HepG2 (cell line): Measurements from ENCODE around the gene ADD2. TPM values are rescaled to one million over a fixed set of nuclear protein-coding genes. Genes with fewer than 3 reads are reported as not detected.
A peak's percentile ranks its signal among the peaks of the same experiment; 100 is the strongest.

Source experiments
- ATAC-seq: fragments of 200-7000 bp; cut with Tn5 transposase; 3 replicates; pipeline ENCODE4 v1.9.1; 2020; ENCODE audit warnings: mild to moderate bottlenecking, moderate library complexity
- BruUV-seq: library from RNA; stranded (reverse); fragments of 400-500 nt; replicated peaks from 2 replicates; lab custom pipeline; 2021; lab: Mats Ljungman, UMichigan
- CTCF ChIA-PET: fragments of 300-600 bp; formaldehyde crosslinking; extraction: SDS; loops from one replicate; lab custom pipeline; 2021; ENCODE audit warnings: low total read pairs, inconsistent platforms, low intra/inter-chr PET ratio; lab: Yijun Ruan, JAX
- POLR2A ChIA-PET: fragments of 350-600 bp; sonication (Branson Sonifier 250); formaldehyde crosslinking; loops from one replicate; lab custom pipeline; 2020; ENCODE audit warnings: antibody characterized with exemption, inconsistent platforms; lab: Yijun Ruan, JAX
- DNase-seq: peaks from one replicate; pipeline ENCODE4 v3.0.0-alpha.2; 2015; ENCODE audit warnings: low spot score
- FAIRE-seq: peaks from 3 replicates; lab custom pipeline; 2011; peaks lifted over from hg19 to GRCh38; lab: Jason Lieb, UNC
- H2AFZ ChIP-seq: one replicate; pipeline ENCODE4 v1.6.1; 2011; ENCODE audit warnings: low read length, inconsistent platforms
- H3K27ac ChIP-seq: fragments of 300-600 bp; 3 replicates; pipeline ENCODE4 v1.8.0; 2011; ENCODE audit warnings: mixed run types, mild to moderate bottlenecking, mixed read lengths, low read length, inconsistent platforms; ENCODE audit not compliant: insufficient read depth; ENCODE audit errors: extremely low read length
- H3K27me3 ChIP-seq, 2 experiments: fragments of 200-600 bp in 1 of 2; 2 replicates in 1 of 2; 3 replicates in 1 of 2; pipeline versions ENCODE4 v1.6.0 to v1.8.0; 2011; ENCODE audit warnings: low read length in 2 of 2, mild to moderate bottlenecking in 2 of 2, moderate library complexity in 2 of 2, inconsistent platforms in 1 of 2; ENCODE audit not compliant: insufficient read depth in 2 of 2, control insufficient read depth in 1 of 2
- H3K36me3 ChIP-seq, 2 experiments: fragments of 200-600 bp in 1 of 2; replicated peaks in 1 of 2; 2 replicates in 1 of 2; 3 replicates in 1 of 2; pipeline versions ENCODE4 v1.5.1 to v1.8.0; 2011; ENCODE audit warnings: low read length in 2 of 2, inconsistent platforms in 1 of 2; ENCODE audit not compliant: insufficient read depth in 2 of 2, control insufficient read depth in 1 of 2
- H3K4me1 ChIP-seq: 2 replicates; pipeline ENCODE4 v1.5.1; 2012; ENCODE audit warnings: low read length, inconsistent platforms; ENCODE audit not compliant: insufficient read depth
- H3K4me2 ChIP-seq: 2 replicates; pipeline ENCODE4 v1.6.0; 2011; ENCODE audit warnings: low read depth, low read length, inconsistent platforms
- H3K4me3 ChIP-seq, 3 experiments: fragments of 200-600 bp in 1 of 3; sonication (generic), shearing (Covaris generic) in 1 of 3; replicated peaks in 1 of 3; 2 replicates each; pipeline ENCODE4 v1.5.1; 2011 to 2016; ENCODE audit warnings: low read length in 3 of 3, inconsistent platforms in 2 of 3, low read depth in 2 of 3, mild to moderate bottlenecking in 2 of 3, control low read depth in 1 of 3, mixed read lengths in 1 of 3; ENCODE audit not compliant: insufficient read depth in 1 of 3
- H3K79me2 ChIP-seq: one replicate; pipeline ENCODE4 v1.6.1; 2011; ENCODE audit warnings: low read length, inconsistent platforms; ENCODE audit not compliant: insufficient read depth
- H3K9ac ChIP-seq: 2 replicates; pipeline ENCODE4 v1.6.0; 2011; ENCODE audit warnings: mild to moderate bottlenecking, low read depth, low read length, inconsistent platforms; ENCODE audit not compliant: insufficient read depth
- H3K9me3 ChIP-seq: 2 replicates; pipeline ENCODE4 v1.5.1; 2012; ENCODE audit warnings: mild to moderate bottlenecking, low read length
- H4K20me1 ChIP-seq: 2 replicates; pipeline ENCODE4 v1.6.0; 2011; ENCODE audit warnings: inconsistent platforms, mild to moderate bottlenecking, low read length, moderate library complexity; ENCODE audit not compliant: insufficient read depth
- HDAC6 ChIP-seq: fragments of 200-600 bp; sonication (generic); IDR thresholded peaks from 2 replicates; pipeline ENCODE4 v1.7.0; 2017; ENCODE audit warnings: mild to moderate bottlenecking, antibody characterized with exemption, low read length, low read depth
- HNF4G ChIP-seq, 2 experiments: sonication (generic) in 1 of 2; formaldehyde crosslinking in 1 of 2; IDR thresholded peaks; 2 replicates each; pipeline versions ENCODE4 v1.4.0 to v1.6.1; 2011 to 2020; ENCODE audit warnings: borderline replicate concordance in 2 of 2, low read depth in 2 of 2, mild to moderate bottlenecking in 2 of 2, low read length in 1 of 2, missing genetic modification reagents in 1 of 2, moderate library complexity in 1 of 2
- MAFF ChIP-seq: IDR thresholded peaks from 2 replicates; pipeline ENCODE4 v1.6.1; 2011; ENCODE audit warnings: low read depth, low read length, improper control_type of control experiment
- MAFK ChIP-seq, 2 experiments: IDR thresholded peaks in 1 of 2; conservative IDR thresholded peaks in 1 of 2; 2 replicates each; pipeline ENCODE4 v1.6.1; 2011; ENCODE audit warnings: improper control_type of control experiment in 2 of 2, low read length in 2 of 2
- NPAS2 ChIP-seq: sonication (generic); formaldehyde crosslinking; IDR thresholded peaks from 2 replicates; pipeline ENCODE4 v1.8.0; 2022; ENCODE audit warnings: mild to moderate bottlenecking, missing genetic modification reagents, borderline replicate concordance
- SP5 ChIP-seq: IDR thresholded peaks from 2 replicates; pipeline ENCODE4 v1.6.1; 2016; ENCODE audit warnings: low read depth, borderline replicate concordance
- SRSF4 ChIP-seq: fragments of 200-400 bp; formaldehyde crosslinking; IDR thresholded peaks from one replicate; pipeline ENCODE4 v1.6.1; 2018; ENCODE audit warnings: mild to moderate bottlenecking, low read depth, low read length, moderate library complexity; ENCODE audit not compliant: poor library complexity, severe bottlenecking
- ZBTB37 ChIP-seq: sonication (generic); formaldehyde crosslinking; IDR thresholded peaks from 2 replicates; pipeline ENCODE4 v1.4.0; 2020; ENCODE audit warnings: mild to moderate bottlenecking, missing genetic modification reagents
- ZNF484 ChIP-seq: sonication (generic); formaldehyde crosslinking; IDR thresholded peaks from 2 replicates; pipeline ENCODE4 v1.5.1; 2020; ENCODE audit warnings: mild to moderate bottlenecking, low read depth, missing genetic modification reagents, borderline replicate concordance
- ZNF556 ChIP-seq: sonication (generic); formaldehyde crosslinking; IDR thresholded peaks from 2 replicates; pipeline ENCODE4 v1.4.0; 2020; ENCODE audit warnings: mild to moderate bottlenecking, missing genetic modification reagents, borderline replicate concordance
- ZNF557 ChIP-seq: sonication (generic); formaldehyde crosslinking; IDR thresholded peaks from 2 replicates; pipeline ENCODE4 v1.4.0; 2020; ENCODE audit warnings: missing genetic modification reagents
- ZNF562 ChIP-seq: sonication (generic); formaldehyde crosslinking; IDR thresholded peaks from 2 replicates; pipeline ENCODE4 v1.8.0; 2022; ENCODE audit warnings: missing genetic modification reagents, borderline replicate concordance
- ZNF570 ChIP-seq: sonication (generic); formaldehyde crosslinking; IDR thresholded peaks from 2 replicates; pipeline ENCODE4 v1.4.0; 2020; ENCODE audit warnings: mild to moderate bottlenecking, missing genetic modification reagents, borderline replicate concordance
- ZNF670 ChIP-seq: sonication (generic); formaldehyde crosslinking; IDR thresholded peaks from 2 replicates; pipeline ENCODE4 v1.8.0; 2022; ENCODE audit warnings: mild to moderate bottlenecking, missing genetic modification reagents, borderline replicate concordance
- WGBS: methylation state at CpG from one replicate; pipeline ENCODE4 v1.1.6; 2017; ENCODE audit warnings: low lambda C conversion rate; 5-methylcytosine and 5-hydroxymethylcytosine counted together
- in situ Hi-C: cut with HindIII; loops from 2 replicates; pipeline ENCODE4 v1.10.0; 2017; ENCODE audit warnings: low pct_unique_long_range_greater_than_20kb; ENCODE audit not compliant: extremely low pct_ligation_motif_present
- intact Hi-C: fragments of 100-400 bp; cut with micrococcal nuclease; formaldehyde crosslinking; loops from one replicate; pipeline ENCODE4 v1.10.0; 2022; ENCODE audit not compliant: unreplicated experiment
- polyA plus RNA-seq, 8 experiments: library from polyadenylated mRNA; depleted of rRNA in 3 of 8; stranded (reverse) in 7 of 8; unstranded in 1 of 8; fragments of >200 nt; fragmentation: Illumina TruSeq in 4 of 8; extraction: Trizol in 4 of 8; gene quantifications; 2 replicates each; pipeline versions ENCODE4 v1.2.1 to v1.2.3, GENCODE V29; 2011 to 2016; ENCODE audit warnings: low read depth in 4 of 8, missing spikeins in 1 of 8, mixed read lengths in 1 of 8; ENCODE audit not compliant: insufficient read depth in 1 of 8
- total RNA-seq, 5 experiments: library from RNA; depleted of rRNA; stranded (reverse); fragments of >200 nt; fragmentation: Illumina TruSeq; extraction: Trizol; gene quantifications; 2 replicates each; pipeline ENCODE4 v1.2.3, GENCODE V29; 2016; ENCODE audit warnings: low read depth in 1 of 5
- TF ChIP-seq, protein P1 (sequence below): sonication (generic); formaldehyde crosslinking; IDR thresholded peaks from 2 replicates; pipeline ENCODE4 v1.4.0; 2020; ENCODE audit warnings: mild to moderate bottlenecking, low read depth, missing genetic modification reagents
- TF ChIP-seq, protein P2 (sequence below): sonication (generic); formaldehyde crosslinking; conservative IDR thresholded peaks from 2 replicates; pipeline ENCODE4 v1.4.0; 2020; ENCODE audit warnings: missing genetic modification reagents
- TF ChIP-seq, protein P3 (sequence below): IDR thresholded peaks from 2 replicates; pipeline ENCODE4 v1.6.1; 2012; ENCODE audit warnings: inconsistent platforms

ADD2 gene
- total and polyA plus RNA-seq, 2 of the 13 experiments (the other 11 are each of a cell fraction or from before 2014, with no cell fraction given) = 0.05 to 0.13 TPM

DNA sequence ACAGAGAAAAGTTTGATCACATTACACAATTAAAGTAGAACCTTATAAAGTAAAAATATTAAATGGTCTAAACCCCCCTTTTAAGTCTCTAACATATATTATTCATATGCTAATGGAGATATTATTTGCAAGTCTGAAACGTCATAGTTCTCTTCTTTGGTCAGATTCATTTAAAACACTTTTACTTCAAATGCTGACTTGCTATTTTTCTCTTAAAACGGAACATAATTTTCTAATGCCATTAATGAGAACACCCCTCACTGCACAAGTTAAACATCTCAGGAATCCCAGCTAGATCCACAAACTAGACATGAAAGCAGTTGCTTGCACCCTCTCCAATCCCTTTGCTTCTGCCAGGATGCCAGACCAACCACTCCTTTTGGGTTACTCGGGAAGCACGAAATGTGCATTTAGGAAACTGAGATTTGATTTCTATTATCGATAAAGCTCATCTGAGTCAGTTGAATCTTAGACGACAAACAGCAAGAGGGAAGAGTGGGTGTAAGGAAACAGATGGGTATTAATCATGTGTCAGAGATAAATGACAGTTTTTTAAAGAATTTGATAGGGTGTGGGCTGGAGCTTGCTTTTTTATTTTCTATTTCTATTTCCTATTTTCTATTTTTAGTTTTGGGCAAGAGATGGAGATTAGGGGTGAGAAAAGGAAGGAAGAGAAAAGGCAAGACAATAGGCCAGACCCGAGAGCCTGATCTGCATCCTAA lies 1.5 kb downstream of the ADD2 start:
- WGBS = 4% methylated on average over 7 of the region's 7 CpGs
- CTCF ChIA-PET = no interaction called here
- no peak overlapping the region for H3K4me3 ChIP-seq

DNA sequence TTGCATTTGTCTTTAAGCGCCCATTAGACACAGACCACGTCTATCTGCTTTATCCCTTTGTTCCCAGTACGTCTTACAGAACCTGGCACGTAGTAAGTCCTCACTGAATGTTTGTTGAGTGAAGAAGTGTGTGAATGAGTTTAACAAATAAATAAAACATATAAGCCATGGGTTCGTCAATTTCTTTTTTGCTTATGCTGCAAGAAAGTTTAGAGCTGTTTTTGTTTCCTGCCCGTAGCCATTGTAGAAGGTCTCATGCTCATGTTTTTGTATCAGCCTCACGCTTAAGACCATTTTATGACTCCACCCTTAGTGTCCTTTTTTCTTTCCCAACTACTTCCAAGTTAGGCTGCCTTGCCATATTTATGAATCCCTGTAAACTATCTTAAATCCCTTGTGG lies 2.5 kb downstream of the ADD2 start:
- in situ Hi-C loops = no loop called here
- FAIRE-seq (no peak), ATAC-seq (no peak), DNase-seq (no peak)
- no peaks in the 10 kb centered on the region for H3K79me2 ChIP-seq
- H3K9me3 ChIP-seq = no peaks in the 10 kb centered on the region
- no TSS peak for BruUV-seq
- peaks cover 2 to 53% of the 10 kb centered on the region in 2 experiments for H3K27me3 ChIP-seq
- H2AFZ ChIP-seq = no peak overlapping the region
- 24% methylated on average over 7 of the region's 7 CpGs for WGBS
- no peak overlapping the region for H3K27ac ChIP-seq
- no peak overlapping the region for H3K9ac ChIP-seq
- H3K4me1 ChIP-seq = no peaks in the 10 kb centered on the region
- H3K4me3 ChIP-seq = no peak overlapping the region
- POLR2A ChIA-PET = no interaction called here
- intact Hi-C loops = no loop called here
- H4K20me1 ChIP-seq = no peaks in the 10 kb centered on the region
- no peak overlapping the region for H3K4me2 ChIP-seq
- H3K36me3 ChIP-seq = no peaks in the 10 kb centered on the region
- CTCF ChIA-PET = no interaction called here
- TF ChIP-seq ZNF562 (CRISPR knock-in tag) = no peak
- TF ChIP-seq ZNF670 = no peak
- no peak for TF ChIP-seq ZNF557 (CRISPR knock-in tag)
- no peak for TF ChIP-seq NPAS2 (CRISPR knock-in tag)
- no peak for TF ChIP-seq SP5 (CRISPR knock-in tag)
- TF ChIP-seq, protein P1, sequence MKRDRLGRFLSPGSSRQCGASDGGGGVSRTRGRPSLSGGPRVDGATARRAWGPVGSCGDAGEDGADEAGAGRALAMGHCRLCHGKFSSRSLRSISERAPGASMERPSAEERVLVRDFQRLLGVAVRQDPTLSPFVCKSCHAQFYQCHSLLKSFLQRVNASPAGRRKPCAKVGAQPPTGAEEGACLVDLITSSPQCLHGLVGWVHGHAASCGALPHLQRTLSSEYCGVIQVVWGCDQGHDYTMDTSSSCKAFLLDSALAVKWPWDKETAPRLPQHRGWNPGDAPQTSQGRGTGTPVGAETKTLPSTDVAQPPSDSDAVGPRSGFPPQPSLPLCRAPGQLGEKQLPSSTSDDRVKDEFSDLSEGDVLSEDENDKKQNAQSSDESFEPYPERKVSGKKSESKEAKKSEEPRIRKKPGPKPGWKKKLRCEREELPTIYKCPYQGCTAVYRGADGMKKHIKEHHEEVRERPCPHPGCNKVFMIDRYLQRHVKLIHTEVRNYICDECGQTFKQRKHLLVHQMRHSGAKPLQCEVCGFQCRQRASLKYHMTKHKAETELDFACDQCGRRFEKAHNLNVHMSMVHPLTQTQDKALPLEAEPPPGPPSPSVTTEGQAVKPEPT (CRISPR knock-in tag) = no peak
- TF ChIP-seq ZBTB37 (CRISPR knock-in tag) = no peak
- no peak for TF ChIP-seq HDAC6

More for the DNA sequence above, 1.5 kb downstream of the ADD2 start:
- H2AFZ ChIP-seq = no peak overlapping the region
- in situ Hi-C loops (no loop called here), intact Hi-C loops (no loop called here)
- H3K27me3 ChIP-seq = peaks cover 2 to 58% of the 10 kb centered on the region in 2 experiments
- no peaks in the 10 kb centered on the region for H3K9me3 ChIP-seq
- no peaks in the 10 kb centered on the region for H3K36me3 ChIP-seq
- H3K27ac ChIP-seq = no peak overlapping the region
- no peak for FAIRE-seq
- H4K20me1 ChIP-seq = no peaks in the 10 kb centered on the region
- POLR2A ChIA-PET = no interaction called here
- no peak for ATAC-seq
- H3K4me2 ChIP-seq = no peak overlapping the region; the same call in 1 of the 2 replicates
- peak; percentile 64 for TF ChIP-seq MAFF
- no peak for TF ChIP-seq ZNF484 (CRISPR knock-in tag)
- no peak for TF ChIP-seq ZNF556
- TF ChIP-seq, protein P2, sequence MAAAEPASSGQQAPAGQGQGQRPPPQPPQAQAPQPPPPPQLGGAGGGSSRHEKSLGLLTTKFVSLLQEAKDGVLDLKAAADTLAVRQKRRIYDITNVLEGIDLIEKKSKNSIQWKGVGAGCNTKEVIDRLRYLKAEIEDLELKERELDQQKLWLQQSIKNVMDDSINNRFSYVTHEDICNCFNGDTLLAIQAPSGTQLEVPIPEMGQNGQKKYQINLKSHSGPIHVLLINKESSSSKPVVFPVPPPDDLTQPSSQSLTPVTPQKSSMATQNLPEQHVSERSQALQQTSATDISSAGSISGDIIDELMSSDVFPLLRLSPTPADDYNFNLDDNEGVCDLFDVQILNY (CRISPR knock-in tag) = no peak
- TF ChIP-seq ZNF570 (CRISPR knock-in tag) = no peak
- TF ChIP-seq HNF4G (IDR thresholded peaks at IDR 0.05; ENCODE audit: borderline replicate concordance, low read depth, low read length) = no peak
- TF ChIP-seq HNF4G (CRISPR knock-in tag; IDR thresholded peaks at IDR 0.05; ENCODE audit: borderline replicate concordance, low read depth) = no peak
- TF ChIP-seq SRSF4 = no peak
- TF ChIP-seq MAFK (conservative IDR thresholded peaks at IDR 0.05 in 1 of 2, IDR thresholded peaks at IDR 0.05 in 1 of 2; ENCODE audit: low read length in 2 of 2) = peak; percentile 67 to 73; a peak in 3 of 4 replicates
- TF ChIP-seq, protein P3, sequence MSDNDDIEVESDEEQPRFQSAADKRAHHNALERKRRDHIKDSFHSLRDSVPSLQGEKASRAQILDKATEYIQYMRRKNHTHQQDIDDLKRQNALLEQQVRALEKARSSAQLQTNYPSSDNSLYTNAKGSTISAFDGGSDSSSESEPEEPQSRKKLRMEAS = no peak
- H3K4me1 ChIP-seq = no peaks in the 10 kb centered on the region
- H3K79me2 ChIP-seq = no peaks in the 10 kb centered on the region
- no peak overlapping the region for H3K9ac ChIP-seq
- no TSS peak for BruUV-seq
- DNase-seq = no peak
